SK-N-SH (cell line): ENCODE data around the gene C12orf43. TPM values are rescaled to one million over a fixed set of nuclear protein-coding genes. Genes with fewer than 3 reads are reported as not detected.

Experiments
- CTCF ChIA-PET: fragments of 300-600, 350-600 bp; formaldehyde crosslinking; extraction: SDS; loops from one replicate; lab custom pipeline; 2021; lab: Yijun Ruan, JAX
- POLR2A ChIA-PET: fragments of 350-600 bp; sonication (Branson Sonifier 250); formaldehyde crosslinking; extraction: SDS; loops from one replicate; lab custom pipeline; 2020; ENCODE audit warnings: antibody characterized with exemption, inconsistent platforms; lab: Yijun Ruan, JAX
- DNase-seq: peaks from one replicate; pipeline ENCODE4 v3.0.0; 2012
- H2AFZ ChIP-seq: fragments of 200-600 bp; sonication (generic); 2 replicates; pipeline ENCODE4 v1.8.1; 2016; ENCODE audit warnings: antibody characterized with exemption, mild to moderate bottlenecking, low read depth
- H3F3A ChIP-seq: fragments of 200-600 bp; sonication (generic); replicated peaks from 2 replicates; pipeline ENCODE3; 2016; ENCODE audit warnings: antibody characterized with exemption, mild to moderate bottlenecking; ENCODE audit not compliant: insufficient read depth
- H3K27ac ChIP-seq, 2 experiments: fragments of 200-500 bp in 1 of 2; fragments of 200-600 bp in 1 of 2; sonication (Bioruptor generic) in 1 of 2; sonication (generic), shearing (Covaris generic) in 1 of 2; 2 replicates each; pipeline versions ENCODE4 v1.5.1 to v1.6.1; 2014 to 2016; ENCODE audit warnings: low read depth in 2 of 2, inconsistent platforms in 1 of 2, low read length in 1 of 2, mild to moderate bottlenecking in 1 of 2, mixed read lengths in 1 of 2
- H3K27me3 ChIP-seq: fragments of 200-600 bp; sonication (generic), shearing (Covaris generic); 2 replicates; pipeline ENCODE4 v1.6.1; 2016; ENCODE audit warnings: mixed run types; ENCODE audit not compliant: insufficient read depth
- H3K36me3 ChIP-seq, 2 experiments: fragments of 200-500 bp in 1 of 2; fragments of 200-600 bp in 1 of 2; sonication (Bioruptor generic) in 1 of 2; sonication (generic) in 1 of 2; replicated peaks in 1 of 2; 2 replicates each; pipeline versions ENCODE3 to v1.5.1; 2014 to 2016; ENCODE audit warnings: low read length in 1 of 2, mild to moderate bottlenecking in 1 of 2; ENCODE audit not compliant: insufficient read depth in 2 of 2, control insufficient read depth in 1 of 2
- H3K4me1 ChIP-seq, 2 experiments: fragments of 200-500 bp in 1 of 2; fragments of 200-600 bp in 1 of 2; sonication (Bioruptor generic) in 1 of 2; sonication (generic), shearing (Covaris generic) in 1 of 2; 2 replicates each; pipeline versions ENCODE4 v1.5.1 to v1.6.1; 2014 to 2016; ENCODE audit warnings: low read depth in 1 of 2, low read length in 1 of 2, mixed run types in 1 of 2; ENCODE audit not compliant: insufficient read depth in 2 of 2, control insufficient read depth in 1 of 2
- H3K4me2 ChIP-seq: fragments of 200-600 bp; sonication (generic), shearing (Covaris generic); 2 replicates; pipeline ENCODE4 v1.6.1; 2017; ENCODE audit warnings: mixed run types
- H3K4me3 ChIP-seq, 2 experiments: fragments of 200-500 bp in 1 of 2; fragments of 200-600 bp in 1 of 2; sonication (Bioruptor generic) in 1 of 2; sonication (generic), shearing (Covaris generic) in 1 of 2; 2 replicates each; pipeline versions ENCODE4 v1.5.1 to v1.8.1; 2014 to 2016; ENCODE audit warnings: low read depth in 2 of 2, inconsistent platforms in 1 of 2, low read length in 1 of 2, mild to moderate bottlenecking in 1 of 2, mixed read lengths in 1 of 2, moderate library complexity in 1 of 2
- H3K79me2 ChIP-seq: fragments of 200-600 bp; sonication (generic); 2 replicates; pipeline ENCODE4 v1.8.1; 2017; ENCODE audit warnings: mild to moderate bottlenecking; ENCODE audit not compliant: insufficient read depth
- H3K9ac ChIP-seq: fragments of 200-600 bp; sonication (generic); 2 replicates; pipeline ENCODE4 v1.6.1; 2017; ENCODE audit warnings: mixed run types
- H3K9me2 ChIP-seq: fragments of 200-600 bp; sonication (generic); 2 replicates; pipeline ENCODE4 v1.6.1; 2017; ENCODE audit warnings: mixed run types
- H3K9me3 ChIP-seq: fragments of 200-600 bp; sonication (generic); 2 replicates; pipeline ENCODE4 v1.6.1; 2017; ENCODE audit warnings: mixed run types, mild to moderate bottlenecking, moderate library complexity
- H4K20me1 ChIP-seq: fragments of 200-600 bp; sonication (generic); 2 replicates; pipeline ENCODE4 v1.6.1; 2017; ENCODE audit warnings: mild to moderate bottlenecking, mixed run types; ENCODE audit not compliant: insufficient read depth
- EZH2phosphoT487 ChIP-seq: fragments of 200-600 bp; sonication (generic); IDR thresholded peaks from 2 replicates; pipeline ENCODE4 v1.6.1; 2017; ENCODE audit warnings: low read depth, mixed run types, mild to moderate bottlenecking, antibody characterized with exemption, moderate library complexity, borderline replicate concordance
- FOSL2 ChIP-seq: IDR thresholded peaks from 2 replicates; pipeline ENCODE4 v1.4.0; 2012; ENCODE audit warnings: low read depth, mild to moderate bottlenecking, moderate library complexity, borderline replicate concordance
- GATA2 ChIP-seq: sonication (generic); formaldehyde crosslinking; IDR thresholded peaks from 2 replicates; pipeline ENCODE4 v1.5.0; 2020; ENCODE audit warnings: mild to moderate bottlenecking, missing genetic modification reagents
- NFIC ChIP-seq: IDR thresholded peaks from 2 replicates; pipeline ENCODE4 v1.4.0; 2012; ENCODE audit warnings: borderline replicate concordance
- RXRA ChIP-seq: IDR thresholded peaks from 2 replicates; pipeline ENCODE4 v1.4.0; 2012; ENCODE audit warnings: low read depth, mild to moderate bottlenecking, borderline replicate concordance
- WGBS: methylation state at CpG from one replicate; pipeline ENCODE4 v1.1.6; 2017; ENCODE audit warnings: low lambda C conversion rate; 5-methylcytosine and 5-hydroxymethylcytosine counted together
- polyA plus RNA-seq, 3 experiments: library from polyadenylated mRNA; depleted of rRNA; stranded (reverse); fragments of >200 nt; gene quantifications; 2 replicates each; pipeline ENCODE4 v1.2.3, GENCODE V29; 2012
- TF ChIP-seq, protein P1 (sequence below): IDR thresholded peaks from 2 replicates; pipeline ENCODE4 v1.4.0; 2012; ENCODE audit warnings: low read depth, borderline replicate concordance

The C12orf43 gene
- polyA plus RNA-seq, 1 of the 3 experiments (the other 2 are of a cell fraction), result 13.9 TPM

DNA sequence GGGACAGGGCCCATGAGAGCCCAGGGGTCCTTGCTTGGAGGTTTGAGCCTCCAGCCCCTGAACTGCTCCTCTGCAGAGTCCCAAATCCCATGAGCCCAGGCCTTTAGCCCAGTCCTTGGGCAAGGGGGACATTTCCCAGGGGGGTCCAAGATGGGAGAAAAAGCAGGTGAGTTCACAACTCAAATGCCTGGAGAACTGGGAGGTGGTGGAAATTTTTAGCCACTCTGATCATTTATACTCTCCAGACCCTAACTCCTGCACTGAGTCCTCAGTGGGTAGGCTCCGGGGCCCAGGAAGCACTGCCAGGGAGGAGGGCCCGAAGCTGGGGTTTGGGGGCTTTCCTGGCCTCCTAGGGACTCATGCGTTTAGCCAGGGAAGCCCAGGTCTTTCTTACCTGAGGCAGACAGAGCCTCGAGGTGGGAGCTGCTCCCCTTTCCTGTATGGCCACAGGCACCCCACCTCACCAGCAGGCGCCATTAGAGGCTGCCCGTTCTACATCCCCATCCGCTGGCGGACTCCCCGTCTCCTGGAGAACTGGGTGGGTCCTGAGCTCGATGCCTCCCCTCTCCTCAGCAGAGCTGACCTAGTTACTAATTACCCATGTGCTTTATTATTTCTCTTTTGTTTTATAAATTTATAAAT lies 36.9 kb downstream of the C12orf43 start (continued):
- TF ChIP-seq, protein P1, sequence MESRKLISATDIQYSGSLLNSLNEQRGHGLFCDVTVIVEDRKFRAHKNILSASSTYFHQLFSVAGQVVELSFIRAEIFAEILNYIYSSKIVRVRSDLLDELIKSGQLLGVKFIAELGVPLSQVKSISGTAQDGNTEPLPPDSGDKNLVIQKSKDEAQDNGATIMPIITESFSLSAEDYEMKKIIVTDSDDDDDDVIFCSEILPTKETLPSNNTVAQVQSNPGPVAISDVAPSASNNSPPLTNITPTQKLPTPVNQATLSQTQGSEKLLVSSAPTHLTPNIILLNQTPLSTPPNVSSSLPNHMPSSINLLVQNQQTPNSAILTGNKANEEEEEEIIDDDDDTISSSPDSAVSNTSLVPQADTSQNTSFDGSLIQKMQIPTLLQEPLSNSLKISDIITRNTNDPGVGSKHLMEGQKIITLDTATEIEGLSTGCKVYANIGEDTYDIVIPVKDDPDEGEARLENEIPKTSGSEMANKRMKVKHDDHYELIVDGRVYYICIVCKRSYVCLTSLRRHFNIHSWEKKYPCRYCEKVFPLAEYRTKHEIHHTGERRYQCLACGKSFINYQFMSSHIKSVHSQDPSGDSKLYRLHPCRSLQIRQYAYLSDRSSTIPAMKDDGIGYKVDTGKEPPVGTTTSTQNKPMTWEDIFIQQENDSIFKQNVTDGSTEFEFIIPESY, result no peak
- no peak for TF ChIP-seq FOSL2
- no peak for TF ChIP-seq NFIC

DNA sequence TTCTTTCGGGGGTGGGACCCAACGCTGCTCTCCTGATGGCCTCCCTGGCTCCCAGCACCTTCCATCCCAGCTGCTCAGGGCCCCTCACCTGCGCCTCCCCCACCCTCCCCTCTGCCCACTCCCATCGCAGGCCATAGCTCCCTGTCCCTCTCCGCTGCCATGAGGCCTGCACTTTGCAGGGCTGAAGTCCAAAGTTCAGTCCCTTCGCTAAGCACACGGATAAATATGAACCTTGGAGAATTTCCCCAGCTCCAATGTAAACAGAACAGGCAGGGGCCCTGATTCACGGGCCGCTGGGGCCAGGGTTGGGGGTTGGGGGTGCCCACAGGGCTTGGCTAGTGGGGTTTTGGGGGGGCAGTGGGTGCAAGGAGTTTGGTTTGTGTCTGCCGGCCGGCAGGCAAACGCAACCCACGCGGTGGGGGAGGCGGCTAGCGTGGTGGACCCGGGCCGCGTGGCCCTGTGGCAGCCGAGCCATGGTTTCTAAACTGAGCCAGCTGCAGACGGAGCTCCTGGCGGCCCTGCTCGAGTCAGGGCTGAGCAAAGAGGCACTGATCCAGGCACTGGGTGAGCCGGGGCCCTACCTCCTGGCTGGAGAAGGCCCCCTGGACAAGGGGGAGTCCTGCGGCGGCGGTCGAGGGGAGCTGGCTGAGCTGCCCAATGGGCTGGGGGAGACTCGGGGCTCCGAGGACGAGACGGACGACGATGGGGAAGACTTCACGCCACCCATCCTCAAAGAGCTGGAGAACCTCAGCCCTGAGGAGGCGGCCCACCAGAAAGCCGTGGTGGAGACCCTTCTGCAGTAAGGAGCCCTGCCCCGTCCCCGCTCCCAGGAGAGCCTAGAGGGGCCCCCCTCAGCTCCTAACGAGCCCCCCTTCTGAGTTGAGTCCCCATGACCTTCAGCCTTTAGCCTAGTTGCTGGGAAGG lies 37.7 kb downstream of the C12orf43 start, which contains the start of gene HNF1A:
Gene HNF1A (plus strand): TSS at position 248 of the 924 bp plus-strand sequence. CDS start 226 bp downstream, at position 474.
- ChIA-PET CTCF (interaction anchor here (0.6 to 3.9 kb wide), 3 partner anchors 7 to 34 kb away, joined by 3 to 23 read pairs (median 11); no protein-coding TSS in a partner anchor), POLR2A (no interaction called here)
- Histone ChIP-seq H3K4me3 (no peak within 1 kb of the TSS), H4K20me1 (no peaks in the 10 kb centered on the region), H3K9me2 (no peaks in the 10 kb centered on the region), H3F3A (no peaks in the 10 kb centered on the region), H3K4me1 (no peaks in the 10 kb centered on the region), H3K4me2 (no peak within 1 kb of the TSS), H2AFZ (no peak within 1 kb of the TSS), H3K27me3 (no peaks in the 10 kb centered on the region), H3K36me3 (no peaks in the 10 kb centered on the region), H3K27ac (no peak within 1 kb of the TSS), H3K9me3 (no peaks in the 10 kb centered on the region), H3K79me2 (no peaks in the 10 kb centered on the region), H3K9ac (no peak within 1 kb of the TSS)
- TF ChIP-seq RXRA (no peak), GATA2 (no peak), EZH2phosphoT487 (no peak)
- TF ChIP-seq, protein P1, result no peak
- 71% methylated on average over 31 of the region's 40 CpGs for WGBS
- DNase-seq, result no peak
